Activated CD4-positive, alpha-beta T cell treated with anti-CD3 and anti-CD28 coated beads, Interleukin-2, amount 50 U/mL, for 16 hours (primary cell): ENCODE measurements around the gene FNDC3B.

Experiments
- DNase-seq: peaks from one replicate; pipeline ENCODE4 v3.0.0-alpha.2; 2020

Gene FNDC3B

GRCh38 chr3:172380632-172381031 is 341.3 kb downstream of the FNDC3B start:
- DNase-seq, result no peak

- no peak for DNase-seq
Measured at GRCh38 chr3:172383306-172383796, 344.0 kb downstream of the FNDC3B start.

GRCh38 chr3:172384836-172385235 is 345.5 kb downstream of the FNDC3B start:
- DNase-seq, result no peak

- no peak for DNase-seq
Measured at GRCh38 chr3:172387728-172388127, 348.4 kb downstream of the FNDC3B start.

- no peak for DNase-seq
Measured at GRCh38 chr3:172388412-172389078, 349.2 kb downstream of the FNDC3B start.

GRCh38 chr3:172390792-172391191 is 351.4 kb downstream of the FNDC3B start:
- DNase-seq, result no peak

- DNase-seq, result no peak
Measured at GRCh38 chr3:172391592-172392302, 352.4 kb downstream of the FNDC3B start.

GRCh38 chr3:172394692-172395091 is 355.3 kb downstream of the FNDC3B start:
- no peak for DNase-seq

- DNase-seq, result no peak
Measured at GRCh38 chr3:172396400-172396799, 357.0 kb downstream of the FNDC3B start.

GRCh38 chr3:172397716-172398405 is 358.5 kb downstream of the FNDC3B start:
- DNase-seq, result no peak

GRCh38 chr3:172398484-172398883 is 359.1 kb downstream of the FNDC3B start:
- DNase-seq, result no peak

GRCh38 chr3:172402090-172402489 is 362.7 kb downstream of the FNDC3B start:
- DNase-seq, result no peak

- DNase-seq, result no peak
Measured at GRCh38 chr3:172402892-172403643, 363.7 kb downstream of the FNDC3B start.

- DNase-seq, result no peak
Measured at GRCh38 chr3:172404237-172404962, 365.0 kb downstream of the FNDC3B start.

- no peak for DNase-seq
Measured at GRCh38 chr3:172405914-172406313, 366.5 kb downstream of the FNDC3B start.

- no peak for DNase-seq
Measured at GRCh38 chr3:172407872-172408271, 368.5 kb downstream of the FNDC3B start.

- no peak for DNase-seq
Measured at GRCh38 chr3:172410702-172411477, 371.5 kb downstream of the FNDC3B start.

GRCh38 chr3:172411478-172411947 is 372.1 kb downstream of the FNDC3B start:
- DNase-seq, result no peak

GRCh38 chr3:172415323-172415722 is 375.9 kb downstream of the FNDC3B start:
- DNase-seq, result no peak

GRCh38 chr3:172437713-172438112 is 398.3 kb downstream of the FNDC3B start:
- DNase-seq, result no peak

- no peak for DNase-seq
Measured at GRCh38 chr3:172438186-172438585, 398.8 kb downstream of the FNDC3B start.
